ENCODE data around the gene PIR.

The PIR gene

GRCh38 chrX:15495801-15496200 lies 2.7 kb upstream of the PIR start (continued):
- TF ChIP-seq, protein P1, sequence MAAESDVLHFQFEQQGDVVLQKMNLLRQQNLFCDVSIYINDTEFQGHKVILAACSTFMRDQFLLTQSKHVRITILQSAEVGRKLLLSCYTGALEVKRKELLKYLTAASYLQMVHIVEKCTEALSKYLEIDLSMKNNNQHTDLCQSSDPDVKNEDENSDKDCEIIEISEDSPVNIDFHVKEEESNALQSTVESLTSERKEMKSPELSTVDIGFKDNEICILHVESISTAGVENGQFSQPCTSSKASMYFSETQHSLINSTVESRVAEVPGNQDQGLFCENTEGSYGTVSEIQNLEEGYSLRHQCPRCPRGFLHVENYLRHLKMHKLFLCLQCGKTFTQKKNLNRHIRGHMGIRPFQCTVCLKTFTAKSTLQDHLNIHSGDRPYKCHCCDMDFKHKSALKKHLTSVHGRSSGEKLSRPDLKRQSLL (tag by site-specific recombination; IDR thresholded peaks at IDR 0.05) = no peak
- TF ChIP-seq, protein P2, sequence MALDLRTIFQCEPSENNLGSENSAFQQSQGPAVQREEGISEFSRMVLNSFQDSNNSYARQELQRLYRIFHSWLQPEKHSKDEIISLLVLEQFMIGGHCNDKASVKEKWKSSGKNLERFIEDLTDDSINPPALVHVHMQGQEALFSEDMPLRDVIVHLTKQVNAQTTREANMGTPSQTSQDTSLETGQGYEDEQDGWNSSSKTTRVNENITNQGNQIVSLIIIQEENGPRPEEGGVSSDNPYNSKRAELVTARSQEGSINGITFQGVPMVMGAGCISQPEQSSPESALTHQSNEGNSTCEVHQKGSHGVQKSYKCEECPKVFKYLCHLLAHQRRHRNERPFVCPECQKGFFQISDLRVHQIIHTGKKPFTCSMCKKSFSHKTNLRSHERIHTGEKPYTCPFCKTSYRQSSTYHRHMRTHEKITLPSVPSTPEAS (tag by site-specific recombination; IDR thresholded peaks at IDR 0.05) = no peak

GRCh38 chrX:15492469-15492868 lies 664 bp downstream of the PIR start:
- H3K4me1 ChIP-seq (ENCODE audit: control insufficient read depth, insufficient read depth, low read length) = no peaks in the 10 kb centered on the region
- H3K4me3 ChIP-seq (ENCODE audit: low read depth, low read length) = 0 out of 2 replicates have a peak overlapping the region, but pooled peaks have one; percentile 45
- no peak overlapping the region; the same call in 1 of the 2 replicates for H3K27ac ChIP-seq (ENCODE audit: extremely low read depth, low read depth, low read length)
- peaks cover 0 to 14% of the 10 kb centered on the region in 2 experiments; a peak in 1 of 3 replicates for H3K36me3 ChIP-seq (ENCODE audit: control insufficient read depth in 2 of 2, insufficient read depth in 1 of 2, low read length in 2 of 2)
- ChIA-PET POLR2A (no interaction called here), CTCF (interaction anchor here (0.8 to 2.4 kb wide), 6 partner anchors 9 to 156 kb away, joined by 3 to 9 read pairs (median 6); no protein-coding TSS in a partner anchor)
- no peak for TF ChIP-seq GLI2 (tag by site-specific recombination; IDR thresholded peaks at IDR 0.05; ENCODE audit: borderline replicate concordance, low read depth)
- no peak for TF ChIP-seq ZNF146 (tag by site-specific recombination; IDR thresholded peaks at IDR 0.05)
- no peak for TF ChIP-seq ZFP41 (tag by site-specific recombination; IDR thresholded peaks at IDR 0.05; ENCODE audit: borderline replicate concordance)
- TF ChIP-seq ZNF530 (tag by site-specific recombination; IDR thresholded peaks at IDR 0.05; ENCODE audit: low read depth) = no peak
- no peak for TF ChIP-seq SP3 (tag by site-specific recombination; IDR thresholded peaks at IDR 0.05)
- TF ChIP-seq ZNF362 (tag by site-specific recombination; IDR thresholded peaks at IDR 0.05) = no peak
- no peaks in the 10 kb centered on the region for H3K9me3 ChIP-seq (ENCODE audit: control insufficient read depth, insufficient read depth, low read depth, low read length)

- Histone ChIP-seq H3K36me3 (ENCODE audit: control insufficient read depth in 2 of 2, insufficient read depth in 1 of 2, low read length in 2 of 2) (peaks cover 0 to under 1% of the 10 kb centered on the region in 2 experiments; a peak in 1 of 3 replicates), H3K4me3 (ENCODE audit: low read depth, low read length) (no peak overlapping the region), H3K27ac (ENCODE audit: extremely low read depth, low read depth, low read length) (no peak overlapping the region), H3K4me1 (ENCODE audit: control insufficient read depth, insufficient read depth, low read length) (no peaks in the 10 kb centered on the region), H3K9me3 (ENCODE audit: control insufficient read depth, insufficient read depth, low read depth, low read length) (no peaks in the 10 kb centered on the region)
- CTCF ChIA-PET = interaction anchor here (0.9 kb wide), 1 partner anchor 81 kb away, joined by 3 read pairs; no protein-coding TSS in a partner anchor
- TF ChIP-seq CTCF (tag by site-specific recombination; IDR thresholded peaks at IDR 0.05) (no peak), TRIM28 (IDR thresholded peaks at IDR 0.05; ENCODE audit: borderline replicate concordance, low read length) (no peak), SP7 (tag by site-specific recombination; IDR thresholded peaks at IDR 0.05) (no peak), HIC1 (tag by site-specific recombination; IDR thresholded peaks at IDR 0.05) (no peak), RBAK (tag by site-specific recombination; IDR thresholded peaks at IDR 0.05) (no peak), ZNF549 (tag by site-specific recombination; IDR thresholded peaks at IDR 0.05) (no peak), ZFP3 (tag by site-specific recombination; IDR thresholded peaks at IDR 0.05; ENCODE audit: low read depth) (no peak), ZNF10 (tag by site-specific recombination; IDR thresholded peaks at IDR 0.05) (no peak), KLF16 (tag by site-specific recombination; IDR thresholded peaks at IDR 0.05) (no peak), ZNF214 (tag by site-specific recombination; IDR thresholded peaks at IDR 0.05; ENCODE audit: borderline replicate concordance) (no peak), ZNF423 (tag by site-specific recombination; IDR thresholded peaks at IDR 0.05) (no peak)
- POLR2A ChIA-PET = no interaction called here
These were observed 9.2 kb downstream of the PIR start for GRCh38 chrX:15483891-15484290.

Data from HEK293 (cell line).